Progenitor cell of endocrine pancreas (in vitro differentiated cells): ENCODE measurements around the gene DMPK. TPM values are rescaled to one million over a fixed set of nuclear protein-coding genes. Genes with fewer than 3 reads are reported as not detected.

Experiments used
- DNase-seq: peaks from one replicate; pipeline ENCODE4 v3.0.0; 2021; ENCODE audit warnings: low spot score; ENCODE audit not compliant: unreplicated experiment
- H3K27ac Mint-ChIP-seq: 2 replicates; pipeline ENCODE4 v1.8.0; 2021; ENCODE audit warnings: mild to moderate bottlenecking, moderate library complexity, mixed read lengths
- H3K27me3 Mint-ChIP-seq: 2 replicates; pipeline ENCODE4 v1.8.0; 2021; ENCODE audit warnings: mixed read lengths
- H3K36me3 Mint-ChIP-seq: 2 replicates; pipeline ENCODE4 v1.8.0; 2022; ENCODE audit warnings: mixed read lengths; ENCODE audit not compliant: insufficient read depth
- H3K4me1 Mint-ChIP-seq: 2 replicates; pipeline ENCODE4 v1.8.0; 2021; ENCODE audit warnings: low read depth, mixed read lengths
- H3K4me3 Mint-ChIP-seq: 2 replicates; pipeline ENCODE4 v1.8.0; 2021; ENCODE audit warnings: low read depth, mild to moderate bottlenecking, moderate library complexity, mixed read lengths
- H3K9me3 Mint-ChIP-seq: 2 replicates; pipeline ENCODE4 v1.8.0; 2021; ENCODE audit warnings: low read depth, mixed read lengths
- total RNA-seq: library from RNA; stranded (reverse); gene quantifications from 2 replicates; pipeline ENCODE4 v1.2.1, GENCODE V29; 2021
- TF ChIP-seq, protein P1 (sequence below): fragments of 200-600 bp; sonication (generic); IDR thresholded peaks from one replicate; pipeline ENCODE4 v1.5.0; 2021; ENCODE audit warnings: antibody characterized with exemption, mild to moderate bottlenecking; ENCODE audit not compliant: unreplicated experiment

The DMPK gene
- total RNA-seq, 1 donor from 2014 or later, result 122 TPM

DNA sequence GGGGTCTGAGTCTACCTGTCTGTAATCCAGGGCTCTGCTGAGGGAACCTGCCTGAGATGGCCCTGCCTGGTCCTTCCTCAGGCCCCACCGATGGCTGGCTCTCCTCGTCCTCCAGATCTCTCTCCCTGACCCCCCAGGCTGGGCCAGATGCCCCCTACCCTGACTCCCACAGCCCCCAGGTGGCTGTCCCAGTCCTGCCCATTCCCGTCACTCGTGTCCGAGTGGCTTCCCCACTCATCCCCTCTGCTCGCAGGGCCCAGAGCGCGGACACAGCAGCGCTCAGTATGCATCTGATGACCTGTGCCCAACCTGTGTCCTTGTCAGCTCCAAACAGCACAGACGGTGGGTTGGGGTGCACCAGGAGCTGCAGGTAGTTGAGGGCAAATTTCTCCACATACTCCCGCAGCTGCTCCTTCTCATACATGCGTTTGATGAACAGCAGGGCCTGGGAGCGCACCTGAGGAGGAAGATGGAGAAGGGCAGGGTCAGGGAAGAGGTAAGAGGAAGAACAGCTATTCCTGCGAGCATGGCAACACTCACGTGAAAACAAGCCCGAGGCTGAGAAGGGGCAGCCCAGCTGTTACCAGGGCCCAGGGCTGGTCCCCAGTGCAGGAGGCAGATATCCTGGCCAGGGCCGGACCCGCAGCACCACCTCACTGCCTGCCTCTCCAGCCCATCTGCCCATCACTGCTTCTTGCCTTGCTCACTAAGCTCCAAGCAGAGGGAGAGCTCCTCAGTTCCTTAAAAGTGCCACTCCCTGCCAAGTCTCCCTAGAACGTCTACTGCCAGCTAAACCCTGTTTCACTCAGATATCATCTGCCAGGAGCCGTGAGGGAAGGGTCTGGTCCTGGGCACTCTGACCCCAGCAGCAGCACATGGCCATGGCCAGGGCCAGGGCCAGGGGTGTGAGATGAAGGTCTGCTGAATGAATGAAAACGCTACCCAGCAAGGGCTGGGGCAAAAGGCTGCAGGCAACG, 43.9 kb upstream of the DMPK start:
- Mint-ChIP-seq H3K4me3 (no peak overlapping the region), H3K36me3 (peaks cover 23% of the 10 kb centered on the region), H3K27me3 (no peaks in the 10 kb centered on the region), H3K9me3 (no peaks in the 10 kb centered on the region), H3K27ac (peak overlapping the region; percentile 52), H3K4me1 (no peaks in the 10 kb centered on the region)
- TF ChIP-seq, protein P1, sequence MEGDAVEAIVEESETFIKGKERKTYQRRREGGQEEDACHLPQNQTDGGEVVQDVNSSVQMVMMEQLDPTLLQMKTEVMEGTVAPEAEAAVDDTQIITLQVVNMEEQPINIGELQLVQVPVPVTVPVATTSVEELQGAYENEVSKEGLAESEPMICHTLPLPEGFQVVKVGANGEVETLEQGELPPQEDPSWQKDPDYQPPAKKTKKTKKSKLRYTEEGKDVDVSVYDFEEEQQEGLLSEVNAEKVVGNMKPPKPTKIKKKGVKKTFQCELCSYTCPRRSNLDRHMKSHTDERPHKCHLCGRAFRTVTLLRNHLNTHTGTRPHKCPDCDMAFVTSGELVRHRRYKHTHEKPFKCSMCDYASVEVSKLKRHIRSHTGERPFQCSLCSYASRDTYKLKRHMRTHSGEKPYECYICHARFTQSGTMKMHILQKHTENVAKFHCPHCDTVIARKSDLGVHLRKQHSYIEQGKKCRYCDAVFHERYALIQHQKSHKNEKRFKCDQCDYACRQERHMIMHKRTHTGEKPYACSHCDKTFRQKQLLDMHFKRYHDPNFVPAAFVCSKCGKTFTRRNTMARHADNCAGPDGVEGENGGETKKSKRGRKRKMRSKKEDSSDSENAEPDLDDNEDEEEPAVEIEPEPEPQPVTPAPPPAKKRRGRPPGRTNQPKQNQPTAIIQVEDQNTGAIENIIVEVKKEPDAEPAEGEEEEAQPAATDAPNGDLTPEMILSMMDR, result no peak
- no peak for DNase-seq

DNA sequence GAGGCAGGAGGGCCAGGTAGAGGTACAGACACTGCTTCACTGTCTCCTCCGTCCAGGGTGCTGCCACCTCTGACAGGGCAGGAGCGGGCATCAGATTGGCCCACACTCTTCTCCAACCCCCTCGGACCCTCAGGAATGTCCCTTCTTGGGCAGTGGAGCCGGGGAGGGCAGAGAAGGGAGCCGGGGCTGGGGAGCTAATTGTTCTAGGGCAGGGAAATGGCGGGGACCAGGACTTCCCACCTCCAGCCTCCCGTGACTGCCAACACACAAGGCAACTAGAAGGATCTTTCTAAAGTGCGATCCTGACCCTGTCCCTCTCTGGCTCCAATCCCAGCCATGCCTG, 42.9 kb upstream of the DMPK start:
- DNase-seq, result no peak
- Mint-ChIP-seq H3K27me3 (no peaks in the 10 kb centered on the region), H3K4me3 (no peak overlapping the region), H3K4me1 (no peaks in the 10 kb centered on the region), H3K9me3 (no peaks in the 10 kb centered on the region), H3K27ac (no peak overlapping the region), H3K36me3 (peaks cover 21% of the 10 kb centered on the region)
- TF ChIP-seq, protein P1, result no peak

DNA sequence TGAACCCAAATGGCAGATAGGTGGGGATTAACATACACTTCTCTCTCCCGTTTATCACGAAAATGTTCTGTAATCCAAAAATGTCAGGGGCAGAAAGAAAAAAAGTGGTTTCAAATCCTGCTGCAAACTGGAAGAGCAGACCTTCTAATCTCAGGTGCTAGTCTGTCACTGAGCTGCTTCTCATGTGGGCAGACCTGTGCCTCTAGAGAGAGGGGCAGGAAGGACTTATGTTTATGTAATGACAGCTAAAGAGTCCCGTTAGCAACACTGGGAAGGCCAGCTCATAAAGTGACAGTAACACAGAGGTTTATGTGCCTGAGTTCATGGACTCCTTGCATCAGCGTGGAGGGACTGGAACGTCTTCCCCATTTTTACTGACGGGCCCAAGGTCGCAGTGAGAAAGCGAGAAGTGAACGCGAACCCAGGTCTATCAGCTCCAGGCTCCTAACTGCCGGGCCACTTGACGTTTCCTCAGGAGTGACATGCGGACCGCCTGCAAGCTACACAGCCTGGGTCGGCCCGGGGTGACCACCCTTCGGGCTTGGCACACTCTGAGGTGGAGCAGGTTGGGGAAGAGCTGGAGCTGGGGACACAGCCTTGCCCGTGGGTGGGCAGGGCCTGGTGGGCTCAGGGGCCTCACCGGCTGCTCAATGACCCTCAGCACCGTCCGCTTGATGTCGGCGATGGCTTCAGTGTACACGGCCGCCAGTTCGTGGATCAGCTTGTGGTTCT, 42.4 kb upstream of the DMPK start:
- TF ChIP-seq, protein P1, result no peak
- H3K9me3 Mint-ChIP-seq, result no peaks in the 10 kb centered on the region
- H3K4me3 Mint-ChIP-seq, result no peak overlapping the region
- H3K27me3 Mint-ChIP-seq, result no peaks in the 10 kb centered on the region
- no peak overlapping the region for H3K27ac Mint-ChIP-seq
- DNase-seq, result no peak
- peaks cover 20% of the 10 kb centered on the region for H3K36me3 Mint-ChIP-seq
- H3K4me1 Mint-ChIP-seq, result no peaks in the 10 kb centered on the region

DNA sequence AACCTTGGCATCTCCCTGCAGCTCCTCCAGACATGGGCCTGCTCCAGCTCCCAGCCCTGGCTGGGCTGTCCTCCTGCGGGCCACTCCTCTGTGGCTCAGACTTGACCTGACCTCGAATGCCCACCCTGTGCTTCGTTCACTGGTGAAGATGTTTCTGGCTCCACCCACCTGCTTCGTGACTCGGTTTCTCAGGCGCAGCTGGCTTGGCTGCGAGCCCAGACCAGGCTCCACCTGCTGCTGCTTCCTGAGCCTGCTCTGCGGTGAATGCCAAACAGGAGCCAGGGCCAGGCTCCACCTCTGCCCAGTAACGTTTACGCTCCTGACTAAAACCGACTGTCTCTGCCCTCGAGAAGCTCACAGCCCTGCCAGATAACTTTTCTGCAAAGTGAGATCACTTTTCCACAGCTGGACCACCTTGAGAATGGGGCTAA, 41.8 kb upstream of the DMPK start:
- no peak overlapping the region for H3K27ac Mint-ChIP-seq
- no peaks in the 10 kb centered on the region for H3K27me3 Mint-ChIP-seq
- H3K9me3 Mint-ChIP-seq, result no peaks in the 10 kb centered on the region
- H3K4me3 Mint-ChIP-seq, result no peak overlapping the region
- no peaks in the 10 kb centered on the region for H3K4me1 Mint-ChIP-seq
- H3K36me3 Mint-ChIP-seq, result peaks cover 20% of the 10 kb centered on the region
- DNase-seq, result no peak
- TF ChIP-seq, protein P1, result no peak

DNA sequence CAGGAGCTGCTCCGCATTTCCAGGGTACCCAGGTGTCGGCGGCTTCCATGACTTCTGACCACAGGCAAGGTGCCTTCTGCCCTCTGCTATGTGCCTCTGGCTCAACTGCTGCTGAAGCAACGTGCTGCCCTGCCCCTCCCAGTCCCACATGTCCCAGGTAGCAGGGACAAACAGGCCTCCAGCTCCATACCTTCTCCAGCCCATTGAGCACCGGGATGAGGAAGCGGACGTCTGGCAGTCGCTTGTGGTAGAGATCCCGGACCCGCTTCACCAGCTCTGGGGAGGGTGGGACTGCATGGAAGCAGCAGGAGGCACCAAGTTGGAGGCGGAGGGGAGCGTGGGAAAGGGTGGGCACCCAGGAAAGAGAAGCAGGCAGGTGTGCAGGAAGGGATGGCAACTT, 40.9 kb upstream of the DMPK start:
- H3K4me3 Mint-ChIP-seq, result no peak overlapping the region
- DNase-seq, result no peak
- H3K36me3 Mint-ChIP-seq, result peaks cover 14% of the 10 kb centered on the region
- H3K27ac Mint-ChIP-seq, result no peak overlapping the region
- no peaks in the 10 kb centered on the region for H3K4me1 Mint-ChIP-seq
- TF ChIP-seq, protein P1, result no peak
- H3K27me3 Mint-ChIP-seq, result no peaks in the 10 kb centered on the region
- no peaks in the 10 kb centered on the region for H3K9me3 Mint-ChIP-seq
